ENCODE results near the gene TMA7.

The TMA7 gene

GRCh38 chr3:48407542-48408099 lies 32.4 kb upstream of the TMA7 start:
- DNase-seq = no peak
- in situ Hi-C loops (cut with MboI; ENCODE audit: low pct_unique_long_range_greater_than_20kb, low sequenced_read_pairs) = no loop called here

- in situ Hi-C loops (cut with MboI; ENCODE audit: low pct_unique_long_range_greater_than_20kb, low sequenced_read_pairs) = no loop called here
- DNase-seq = peak; percentile 21
Measured at GRCh38 chr3:48408823-48409281, 31.2 kb upstream of the TMA7 start.

GRCh38 chr3:48409291-48410201 lies 30.5 kb upstream of the TMA7 start:
- DNase-seq = no peak
- in situ Hi-C loops (cut with MboI; ENCODE audit: low pct_unique_long_range_greater_than_20kb, low sequenced_read_pairs) = no loop called here

- in situ Hi-C loops (cut with MboI; ENCODE audit: low pct_unique_long_range_greater_than_20kb, low sequenced_read_pairs) = no loop called here
- DNase-seq = no peak
Measured at GRCh38 chr3:48410205-48411040, 29.6 kb upstream of the TMA7 start.

- in situ Hi-C loops (cut with MboI; ENCODE audit: low pct_unique_long_range_greater_than_20kb, low sequenced_read_pairs) = no loop called here
- DNase-seq = no peak
Measured at GRCh38 chr3:48411041-48411588, 28.9 kb upstream of the TMA7 start.

GRCh38 chr3:48411606-48412374 lies 28.3 kb upstream of the TMA7 start:
- in situ Hi-C loops (cut with MboI; ENCODE audit: low pct_unique_long_range_greater_than_20kb, low sequenced_read_pairs) = no loop called here
- no peak for DNase-seq

GRCh38 chr3:48412375-48413001 lies 27.6 kb upstream of the TMA7 start:
- in situ Hi-C loops (cut with MboI; ENCODE audit: low pct_unique_long_range_greater_than_20kb, low sequenced_read_pairs) = no loop called here
- no peak for DNase-seq

DNA sequence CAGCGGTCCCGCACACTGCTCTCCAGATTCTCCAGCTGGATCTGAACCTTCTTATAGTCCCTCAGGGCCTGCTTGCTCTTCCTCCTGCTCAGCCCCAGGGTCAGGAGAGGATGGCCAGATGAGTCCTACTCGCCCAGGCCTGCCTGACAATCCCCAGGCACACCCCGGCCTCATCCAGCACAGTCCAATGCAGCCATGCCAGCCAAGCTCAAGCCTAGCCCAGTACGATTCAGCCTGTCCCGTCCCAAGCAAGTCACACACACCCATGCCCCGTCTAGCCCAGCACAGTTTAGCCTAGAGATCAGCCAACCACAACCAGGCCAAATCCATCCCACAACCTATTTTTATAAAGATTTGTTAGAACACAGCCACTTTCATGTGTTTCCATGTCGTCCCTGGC lies 27.0 kb upstream of the TMA7 start:
- in situ Hi-C loops (cut with MboI; ENCODE audit: low pct_unique_long_range_greater_than_20kb, low sequenced_read_pairs) = no loop called here
- DNase-seq = no peak

DNA sequence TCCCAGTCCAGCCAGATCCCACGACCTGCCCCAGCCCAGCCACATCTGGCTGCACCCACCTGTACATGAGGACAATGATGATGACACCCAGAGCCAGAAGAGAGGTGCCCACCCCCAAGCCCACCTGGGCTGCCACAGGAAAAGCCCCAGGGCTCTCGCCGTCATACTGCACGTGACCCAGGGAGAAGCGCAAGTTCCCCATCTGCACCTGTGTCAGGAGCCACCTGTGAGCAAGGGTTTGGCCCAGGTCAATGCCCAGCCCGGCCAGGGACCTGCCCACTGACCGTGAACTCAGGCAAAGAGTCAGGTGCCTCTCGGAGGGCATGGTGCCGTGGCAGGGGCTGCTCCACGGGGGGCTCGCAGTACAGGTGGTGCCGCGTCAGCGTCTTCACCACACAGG lies 26.4 kb upstream of the TMA7 start:
- no peak for DNase-seq
- in situ Hi-C loops (cut with MboI; ENCODE audit: low pct_unique_long_range_greater_than_20kb, low sequenced_read_pairs) = no loop called here

GRCh38 chr3:48414376-48415250 lies 25.4 kb upstream of the TMA7 start:
- no peak for DNase-seq
- in situ Hi-C loops (cut with MboI; ENCODE audit: low pct_unique_long_range_greater_than_20kb, low sequenced_read_pairs) = no loop called here

DNA sequence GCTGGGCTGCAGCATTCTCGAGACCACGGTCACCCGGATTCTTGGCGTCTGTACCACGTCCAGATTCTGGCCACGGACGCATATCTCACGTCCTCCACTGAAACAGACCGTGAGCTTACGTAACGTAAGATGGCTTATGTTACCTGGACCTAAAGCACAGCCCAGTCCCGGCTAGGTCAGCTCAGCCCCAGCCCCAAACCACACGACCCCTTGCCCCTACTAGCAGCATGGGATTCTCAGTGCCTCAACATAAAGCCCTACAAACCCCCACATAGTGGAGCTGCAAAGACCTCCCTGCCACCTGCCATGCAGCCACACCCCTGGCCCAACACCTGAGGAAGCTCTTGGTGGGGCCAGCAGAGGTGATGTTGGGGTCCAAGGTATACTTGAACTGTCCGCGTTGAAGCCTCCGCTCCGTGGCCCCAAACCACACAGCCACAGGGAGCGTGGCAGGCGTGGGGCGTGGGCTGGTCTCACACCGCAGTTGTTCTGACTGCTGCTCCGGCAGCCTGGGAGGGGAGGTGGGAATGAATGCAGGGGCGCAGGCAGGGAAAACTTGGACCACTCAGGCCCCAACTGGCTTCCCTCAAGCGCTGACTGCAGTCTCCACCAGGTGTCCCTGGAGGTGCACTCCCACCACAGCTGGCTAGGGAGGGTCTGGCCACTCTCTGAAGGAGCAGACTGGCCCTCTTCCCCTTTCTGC lies 24.7 kb upstream of the TMA7 start:
- no peak for DNase-seq

GRCh38 chr3:48416091-48416505 lies 24.0 kb upstream of the TMA7 start:
- in situ Hi-C loops (cut with MboI; ENCODE audit: low pct_unique_long_range_greater_than_20kb, low sequenced_read_pairs) = no loop called here
- DNase-seq = no peak

More for the DNA sequence above, 24.7 kb upstream of the TMA7 start:
- in situ Hi-C loops (cut with MboI; ENCODE audit: low pct_unique_long_range_greater_than_20kb, low sequenced_read_pairs) = no loop called here

GRCh38 chr3:48416546-48416945 lies 23.5 kb upstream of the TMA7 start:
- no peak for DNase-seq
- in situ Hi-C loops (cut with MboI; ENCODE audit: low pct_unique_long_range_greater_than_20kb, low sequenced_read_pairs) = no loop called here

- no peak for DNase-seq
- in situ Hi-C loops (cut with MboI; ENCODE audit: low pct_unique_long_range_greater_than_20kb, low sequenced_read_pairs) = no loop called here
Measured at GRCh38 chr3:48417529-48418108, 22.4 kb upstream of the TMA7 start.

DNA sequence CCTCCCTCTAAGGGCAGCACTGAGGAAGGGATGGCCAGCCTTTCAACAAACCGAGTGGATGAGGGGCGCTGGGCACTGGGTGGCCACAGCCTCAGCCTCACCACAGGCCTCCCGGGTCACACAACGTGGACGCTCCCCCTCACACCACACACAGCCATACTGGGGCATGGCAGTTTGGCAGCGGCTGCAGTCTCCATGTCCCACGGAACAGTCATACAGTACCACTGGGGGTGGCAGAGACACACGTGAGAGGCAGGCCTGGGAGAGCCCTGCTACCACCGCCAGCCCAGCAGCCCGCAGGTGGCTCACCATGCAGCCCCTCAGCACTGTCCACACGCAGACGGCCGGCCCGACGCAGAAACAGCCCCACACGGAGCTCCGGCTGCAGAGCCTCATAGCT lies 21.9 kb upstream of the TMA7 start:
- DNase-seq = no peak
- in situ Hi-C loops (cut with MboI; ENCODE audit: low pct_unique_long_range_greater_than_20kb, low sequenced_read_pairs) = no loop called here

DNA sequence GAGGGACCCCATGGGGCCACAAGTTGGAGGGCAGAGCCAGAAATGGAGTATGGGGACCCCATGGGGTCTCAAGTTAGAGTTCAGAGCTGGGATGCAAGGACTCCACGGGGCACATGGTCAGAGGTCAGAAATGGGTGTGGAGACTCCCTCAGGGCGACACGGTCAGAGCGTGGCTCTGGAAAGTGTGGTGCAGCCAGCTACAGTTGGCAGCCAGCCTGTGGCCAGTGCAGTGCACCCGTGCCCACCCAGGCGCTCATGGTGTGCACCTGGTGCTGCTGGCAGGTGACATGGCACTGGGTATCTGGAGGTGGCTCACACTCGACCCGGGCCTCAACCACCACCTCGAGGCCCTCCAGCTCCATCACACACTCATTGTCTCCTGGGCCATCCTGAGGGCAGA lies 21.4 kb upstream of the TMA7 start:
- in situ Hi-C loops (cut with MboI; ENCODE audit: low pct_unique_long_range_greater_than_20kb, low sequenced_read_pairs) = no loop called here
- DNase-seq = no peak

GRCh38 chr3:48419149-48419548 lies 20.9 kb upstream of the TMA7 start:
- DNase-seq = no peak
- in situ Hi-C loops (cut with MboI; ENCODE audit: low pct_unique_long_range_greater_than_20kb, low sequenced_read_pairs) = no loop called here

Measured in KBM-7 (cell line).